ENCODE results near the gene TMEM126B.

TMEM126B gene

GRCh38 chr11:85685125-85685819 lies 56.9 kb downstream of the TMEM126B start:
- DNase-seq = no peak

GRCh38 chr11:85685820-85686459 lies 57.5 kb downstream of the TMEM126B start, which contains the start of gene CCDC89:
Gene CCDC89 (minus strand): TSS chr11:85686195. CDS start chr11:85686130, 65 bp downstream.
- DNase-seq = peak; percentile 83

Measured in NCI-H1105 (cell line).